Gastrocnemius medialis (tissue), 4 donors: Measurements from ENCODE around the gene EHD1. TPM values are rescaled to one million over a fixed set of nuclear protein-coding genes. Genes with fewer than 3 reads are reported as not detected.

ENCODE experiments used
- ATAC-seq, 2 donors: fragments of 150-250 bp; one replicate each; pipeline ENCODE4 v1.9.1; 2016
- DNase-seq, 2 donors: peaks; one replicate each; pipeline ENCODE4 v3.0.0-alpha.2; 2019
- H3K27ac ChIP-seq, 4 donors: fragments of 200-600 bp; sonication (generic); 1 replicate in 1 of 4; 2 replicates in 3 of 4; pipeline ENCODE4 v1.5.1; 2016 to 2018; ENCODE audit warnings: mild to moderate bottlenecking in 2 of 4, moderate library complexity in 1 of 4
- H3K27me3 ChIP-seq, 3 donors: fragments of 200-600 bp; sonication (generic) in 2 of 3; 1 replicate in 1 of 3; 2 replicates in 2 of 3; pipeline versions ENCODE4 v1.5.1 to v1.6.0; 2016 to 2019; ENCODE audit warnings: mild to moderate bottlenecking in 1 of 3, moderate library complexity in 1 of 3
- H3K36me3 ChIP-seq, 2 donors: fragments of 200-600 bp; sonication (generic) in 1 of 2; one replicate each; pipeline ENCODE4 v1.5.1; 2017 to 2018
- H3K4me1 ChIP-seq, 2 donors: fragments of 200-600 bp; sonication (generic) in 1 of 2; one replicate each; pipeline ENCODE4 v1.5.1; 2016 to 2017; ENCODE audit warnings: mild to moderate bottlenecking in 2 of 2
- H3K4me3 ChIP-seq, 4 donors: fragments of 200-600 bp; sonication (generic) in 3 of 4; 1 replicate in 1 of 4; 2 replicates in 3 of 4; pipeline ENCODE4 v1.5.1; 2016 to 2019; ENCODE audit warnings: mild to moderate bottlenecking in 2 of 4
- H3K9me3 ChIP-seq, 3 donors: fragments of 200-600 bp; sonication (generic) in 2 of 3; 1 replicate in 1 of 3; 2 replicates in 2 of 3; pipeline ENCODE4 v1.5.1; 2016 to 2019
- POLR2A ChIP-seq, 2 donors: fragments of 450-650 bp; IDR thresholded peaks; one replicate each; pipeline ENCODE4 v1.6.1; 2017; ENCODE audit warnings: antibody characterized with exemption in 2 of 2, mild to moderate bottlenecking in 2 of 2, moderate library complexity in 2 of 2
- in situ Hi-C, 4 donors: fragments of 200-750 bp; cut with MboI; loops; one replicate each; pipeline versions ENCODE4 v1.15.0 to v1.8.0; 2017; ENCODE audit warnings: low sequenced_read_pairs in 4 of 4
- intact Hi-C: fragments of 100-400 bp; cut with DNase I; formaldehyde crosslinking; loops from one replicate; pipeline ENCODE4 v1.15.1; 2023; ENCODE audit warnings: low total_unique reads
- total RNA-seq, 4 donors: library from RNA; depleted of rRNA; stranded (reverse); fragments of >200 nt; gene quantifications; one replicate each; pipeline versions ENCODE4 v1.1.0 to v1.2.3, GENCODE V29; 2016
- TF ChIP-seq, protein P1 (sequence below), 5 experiments: fragments of 450-650 bp in 3 of 5; fragments of 200-600 bp in 2 of 5; sonication (generic) in 2 of 5; IDR thresholded peaks in 4 of 5; conservative IDR thresholded peaks in 1 of 5; 1 replicate in 4 of 5; 2 replicates in 1 of 5; pipeline ENCODE4 v1.5.1; 2016 to 2019; ENCODE audit warnings: antibody characterized with exemption in 5 of 5, mild to moderate bottlenecking in 3 of 5, moderate library complexity in 3 of 5

EHD1 gene
- total RNA-seq, 4 donors from 2014 or later: 24.8 to 46.2 (median 31.3) TPM

DNA sequence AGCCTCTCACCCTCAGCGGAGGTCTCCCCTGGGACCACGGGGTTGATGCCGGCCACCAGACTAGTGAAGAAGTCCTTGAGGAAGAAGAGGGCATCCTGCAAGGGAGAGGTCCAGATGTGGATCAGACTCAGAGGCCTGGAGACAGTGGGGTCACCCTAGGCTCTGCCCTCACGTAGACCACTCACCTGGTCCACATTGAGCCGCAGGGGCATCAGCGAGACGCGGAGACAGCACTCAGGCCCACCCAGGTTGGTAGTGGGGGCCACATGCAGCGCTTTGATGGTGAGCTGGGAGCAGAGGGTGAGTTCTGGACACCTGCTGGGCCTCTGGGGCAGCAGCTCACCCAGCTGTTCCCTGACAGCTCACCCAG is 19.6 kb upstream of the EHD1 start:
- Histone ChIP-seq H3K36me3 (peaks cover 7 to 58% of the 10 kb centered on the region in 2 donors), H3K27ac (no peak overlapping the region), H3K27me3 (no peaks in the 10 kb centered on the region), H3K4me1 (peaks cover 0 to 4% of the 10 kb centered on the region in 2 donors), H3K9me3 (no peaks in the 10 kb centered on the region), H3K4me3 (no peak overlapping the region)
- ATAC-seq (no peak), DNase-seq (no peak)
- in situ Hi-C loops (no loop called here), intact Hi-C loops (no loop called here)
- TF ChIP-seq, protein P1, sequence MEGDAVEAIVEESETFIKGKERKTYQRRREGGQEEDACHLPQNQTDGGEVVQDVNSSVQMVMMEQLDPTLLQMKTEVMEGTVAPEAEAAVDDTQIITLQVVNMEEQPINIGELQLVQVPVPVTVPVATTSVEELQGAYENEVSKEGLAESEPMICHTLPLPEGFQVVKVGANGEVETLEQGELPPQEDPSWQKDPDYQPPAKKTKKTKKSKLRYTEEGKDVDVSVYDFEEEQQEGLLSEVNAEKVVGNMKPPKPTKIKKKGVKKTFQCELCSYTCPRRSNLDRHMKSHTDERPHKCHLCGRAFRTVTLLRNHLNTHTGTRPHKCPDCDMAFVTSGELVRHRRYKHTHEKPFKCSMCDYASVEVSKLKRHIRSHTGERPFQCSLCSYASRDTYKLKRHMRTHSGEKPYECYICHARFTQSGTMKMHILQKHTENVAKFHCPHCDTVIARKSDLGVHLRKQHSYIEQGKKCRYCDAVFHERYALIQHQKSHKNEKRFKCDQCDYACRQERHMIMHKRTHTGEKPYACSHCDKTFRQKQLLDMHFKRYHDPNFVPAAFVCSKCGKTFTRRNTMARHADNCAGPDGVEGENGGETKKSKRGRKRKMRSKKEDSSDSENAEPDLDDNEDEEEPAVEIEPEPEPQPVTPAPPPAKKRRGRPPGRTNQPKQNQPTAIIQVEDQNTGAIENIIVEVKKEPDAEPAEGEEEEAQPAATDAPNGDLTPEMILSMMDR (IDR thresholded peaks at IDR 0.05 in 4 of 5, conservative IDR thresholded peaks at IDR 0.05 in 1 of 5): no peak
- no peak for TF ChIP-seq POLR2A (IDR thresholded peaks at IDR 0.05)

DNA sequence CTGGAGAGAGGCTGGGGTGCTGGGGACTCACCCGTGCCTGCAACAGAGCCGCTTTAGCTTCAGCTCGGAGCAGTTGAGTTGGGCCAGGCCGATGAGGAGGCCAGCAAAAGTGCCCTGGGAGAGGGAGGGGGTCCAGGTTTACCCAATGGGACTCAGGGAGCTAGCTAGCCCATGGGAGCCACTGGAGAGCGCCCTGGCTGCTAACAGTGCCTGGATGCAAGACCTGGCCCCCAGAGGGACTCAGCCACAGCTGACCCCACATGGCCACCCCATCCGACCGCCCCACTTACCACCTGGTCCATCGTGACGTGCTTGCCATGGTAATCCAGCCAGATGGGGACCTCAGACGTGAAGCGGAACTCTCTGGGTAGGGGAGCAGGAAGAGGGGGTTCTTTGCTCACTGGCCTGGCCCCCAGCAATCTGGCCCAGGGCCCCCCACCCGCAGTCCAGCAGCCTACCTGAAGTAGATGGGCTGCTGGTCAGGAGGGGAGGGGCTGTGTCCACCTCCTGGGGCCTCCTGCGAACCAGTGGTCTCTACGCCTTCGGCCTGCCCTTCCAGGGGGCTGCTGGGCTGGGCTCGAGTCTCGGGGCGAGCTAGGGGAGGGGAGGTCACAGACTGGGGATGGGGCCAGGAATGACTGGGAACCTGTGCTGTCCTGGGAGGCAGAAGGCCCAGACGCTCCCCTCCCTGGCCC is 19.1 kb upstream of the EHD1 start:
- DNase-seq: no peak
- intact Hi-C loops: no loop called here
- no peak for TF ChIP-seq POLR2A (IDR thresholded peaks at IDR 0.05)
- TF ChIP-seq, protein P1 (IDR thresholded peaks at IDR 0.05 in 4 of 5, conservative IDR thresholded peaks at IDR 0.05 in 1 of 5): no peak

DNA sequence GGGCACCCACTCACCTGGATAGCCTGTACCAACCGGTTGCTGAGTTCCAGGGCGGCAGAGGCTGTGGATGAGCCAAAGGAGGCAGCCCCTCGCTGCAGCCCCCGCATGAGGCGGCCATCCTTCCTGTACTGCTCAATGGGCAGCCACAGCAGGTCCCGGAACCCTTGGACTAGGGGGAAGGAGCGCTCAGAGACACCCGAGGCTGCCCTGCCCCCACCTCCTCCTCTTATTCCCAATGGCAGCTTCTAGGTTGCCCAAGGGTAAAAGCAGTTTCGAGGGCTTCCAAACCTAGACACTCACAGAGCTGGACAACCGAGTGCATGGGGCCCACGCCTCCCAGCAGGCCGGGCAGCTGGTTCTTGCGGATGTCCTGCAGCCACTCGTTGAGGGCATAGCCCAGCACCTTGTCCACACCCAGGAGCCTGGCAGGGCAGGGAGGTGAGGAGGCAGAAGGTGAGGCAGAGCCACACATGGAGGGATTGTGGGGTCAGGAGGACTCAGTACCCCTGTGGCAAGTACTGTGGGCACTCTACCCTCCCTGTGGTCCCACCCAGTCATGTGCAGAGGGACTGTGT is 18.1 kb upstream of the EHD1 start:
- in situ Hi-C loops (no loop called here), intact Hi-C loops (no loop called here)
- Histone ChIP-seq H3K4me3 (no peak overlapping the region), H3K4me1 (peaks cover 0 to 4% of the 10 kb centered on the region in 2 donors), H3K36me3 (peaks cover 0 to 43% of the 10 kb centered on the region in 2 donors), H3K27ac (no peak overlapping the region), H3K27me3 (no peaks in the 10 kb centered on the region), H3K9me3 (no peaks in the 10 kb centered on the region)
- ATAC-seq (no peak), DNase-seq (no peak)
- no peak for TF ChIP-seq POLR2A (IDR thresholded peaks at IDR 0.05)
- TF ChIP-seq, protein P1 (IDR thresholded peaks at IDR 0.05 in 4 of 5, conservative IDR thresholded peaks at IDR 0.05 in 1 of 5): no peak

More for the DNA sequence above, 19.1 kb upstream of the EHD1 start:
- ATAC-seq: no peak
- Histone ChIP-seq H3K9me3 (no peaks in the 10 kb centered on the region), H3K27me3 (no peaks in the 10 kb centered on the region), H3K27ac (no peak overlapping the region), H3K4me1 (peaks cover 0 to 4% of the 10 kb centered on the region in 2 donors), H3K36me3 (peaks cover 5 to 53% of the 10 kb centered on the region in 2 donors), H3K4me3 (no peak overlapping the region)
- in situ Hi-C loops: no loop called here

DNA sequence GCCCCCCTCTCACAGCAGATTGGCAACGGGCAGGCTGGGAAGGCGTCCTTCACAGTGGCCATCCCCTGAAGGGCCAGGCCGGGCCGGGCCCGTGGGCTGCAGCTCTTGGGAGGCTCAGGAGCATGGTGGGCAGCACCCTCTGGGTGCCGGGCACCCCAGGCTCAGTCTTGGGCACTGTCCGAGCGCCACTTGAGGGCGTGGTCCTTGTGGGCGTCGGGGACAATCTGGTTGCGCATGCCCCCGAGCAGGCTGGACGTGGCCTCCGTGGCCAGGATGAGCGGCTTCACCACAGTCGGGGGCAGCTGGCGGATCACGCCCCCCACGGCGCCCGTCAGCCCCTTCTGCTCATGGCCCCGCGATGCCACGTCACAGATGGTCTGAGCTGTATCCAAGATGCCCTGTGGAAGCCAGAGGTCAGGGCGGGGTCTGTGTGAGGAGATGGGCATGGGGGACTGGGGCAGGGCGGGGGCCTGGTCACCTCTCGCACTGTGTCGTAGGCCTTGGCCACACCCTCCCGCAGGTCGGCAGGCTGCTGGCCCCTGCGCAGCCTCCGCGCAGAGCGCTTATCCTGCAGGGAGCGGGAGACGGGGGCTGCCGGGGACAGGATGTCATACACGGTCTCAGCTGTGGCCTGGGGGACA is 16.5 kb upstream of the EHD1 start:
- no peak for TF ChIP-seq POLR2A (IDR thresholded peaks at IDR 0.05)
- TF ChIP-seq, protein P1 (IDR thresholded peaks at IDR 0.05 in 4 of 5, conservative IDR thresholded peaks at IDR 0.05 in 1 of 5): no peak
- no peak overlapping the region for H3K4me3 ChIP-seq
- H3K27me3 ChIP-seq: no peaks in the 10 kb centered on the region
- intact Hi-C loops (loop anchor here (1.0 kb wide), 1 partner anchor 48 kb away; no protein-coding TSS in a partner anchor), in situ Hi-C loops (loop anchor here in 3 of 4 donors (5.0 kb wide), 1 partner anchor 48 kb away; no protein-coding TSS in a partner anchor)
- peaks cover 0 to 4% of the 10 kb centered on the region in 2 donors for H3K4me1 ChIP-seq
- H3K36me3 ChIP-seq: peaks cover 0 to 33% of the 10 kb centered on the region in 2 donors
- DNase-seq: no peak
- no peaks in the 10 kb centered on the region for H3K9me3 ChIP-seq
- ATAC-seq: no peak
- no peak overlapping the region for H3K27ac ChIP-seq
